Urinary bladder (tissue), 4 donors: Measurements from ENCODE around the gene CCDC197. TPM values are rescaled to one million over a fixed set of nuclear protein-coding genes. Genes with fewer than 3 reads are reported as not detected.

Source experiments
- DNase-seq: peaks from one replicate; pipeline ENCODE4 v3.0.0-alpha.2; 2015; ENCODE audit errors: extremely low spot score
- H3K27ac ChIP-seq: one replicate; pipeline ENCODE4 v1.5.1; 2013; ENCODE audit warnings: low read depth, mild to moderate bottlenecking, moderate library complexity
- H3K36me3 ChIP-seq: one replicate; pipeline ENCODE4 v1.6.1; 2013; ENCODE audit warnings: mild to moderate bottlenecking, moderate library complexity; ENCODE audit not compliant: insufficient read depth
- H3K4me1 ChIP-seq: one replicate; pipeline ENCODE4 v1.6.1; 2013; ENCODE audit warnings: mild to moderate bottlenecking, moderate library complexity; ENCODE audit not compliant: insufficient read depth
- H3K4me3 ChIP-seq: one replicate; pipeline ENCODE4 v1.5.1; 2013; ENCODE audit warnings: low read depth, low read length
- WGBS: extraction: QIAGEN DNeasy Blood & Tissue Kit; methylation state at CpG from one replicate; pipeline ENCODE4 v1.1.7; 2013; 5-methylcytosine and 5-hydroxymethylcytosine counted together
- polyA plus RNA-seq: library from polyadenylated mRNA; stranded (reverse); fragments of 200-250 nt; gene quantifications from one replicate; pipeline ENCODE4 v1.2.3, GENCODE V29; 2013
- total RNA-seq: library from RNA; depleted of rRNA; stranded (reverse); fragments of >200 nt; gene quantifications from one replicate; pipeline ENCODE4 v1.2.3, GENCODE V29; 2014
- donor health status: healthy with polysubstance abuse.
- donor health status: healthy.

The CCDC197 gene
- total and polyA plus RNA-seq, 2 donors, result not detected

DNA sequence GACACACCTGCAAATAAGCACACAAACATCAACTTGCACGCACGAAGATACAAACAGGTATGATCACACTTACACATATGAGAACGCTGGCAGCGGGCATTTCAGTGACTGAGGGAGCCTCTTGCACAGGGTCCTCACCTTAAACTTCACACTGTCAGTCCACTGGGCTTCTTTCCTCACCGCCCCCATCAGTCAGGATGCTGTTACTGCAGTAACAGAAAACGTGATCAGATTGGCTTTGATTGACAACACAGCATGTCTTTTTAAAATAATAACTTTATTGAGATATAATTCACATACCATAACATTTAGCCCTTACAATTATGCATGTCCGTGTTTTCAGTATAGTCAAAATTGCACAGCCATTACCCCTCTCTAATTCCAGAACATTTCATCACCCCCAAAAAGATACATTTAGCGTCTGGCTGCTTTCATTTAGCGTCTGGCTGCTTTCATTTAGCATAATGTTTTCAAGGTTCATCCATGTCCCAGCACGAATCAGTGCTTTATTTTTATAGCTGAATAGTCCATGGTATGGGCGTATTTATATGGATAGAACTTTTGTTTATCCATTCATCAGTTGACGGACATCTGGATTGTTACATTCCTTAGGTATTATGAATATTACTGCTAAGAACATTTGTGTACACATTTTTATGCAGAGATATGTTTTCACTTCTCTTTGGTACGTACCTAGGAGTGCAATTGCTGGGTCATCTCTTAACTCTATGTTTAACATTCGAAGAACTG lies 8.4 kb downstream of the CCDC197 start:
- Histone ChIP-seq H3K4me1 (no peaks in the 10 kb centered on the region), H3K36me3 (no peaks in the 10 kb centered on the region), H3K4me3 (no peak overlapping the region), H3K27ac (no peak overlapping the region)
- DNase-seq, result no peak
- WGBS, result 47% methylated on average over 14 of the region's 14 CpGs

DNA sequence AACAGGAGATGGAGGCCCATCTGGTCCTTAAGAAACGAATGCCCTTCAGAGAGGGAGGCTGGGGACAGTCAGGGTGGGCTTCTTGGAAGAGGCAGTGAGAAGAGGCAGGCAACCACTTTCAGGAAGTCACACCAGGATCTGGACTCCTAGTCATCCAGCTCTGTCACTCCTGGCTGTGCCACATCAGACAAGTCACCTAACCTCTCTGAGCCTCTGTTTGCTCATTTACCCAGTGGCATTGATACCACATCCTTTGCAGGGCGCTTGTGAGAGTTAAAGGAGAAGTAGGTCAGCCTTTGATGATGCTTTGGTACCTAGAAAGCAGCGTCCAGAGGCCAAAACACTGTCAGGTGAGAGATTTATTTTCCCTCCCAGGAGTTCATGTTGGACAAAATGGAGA lies 11.1 kb downstream of the CCDC197 start:
- 76% methylated on average over 3 of the region's 3 CpGs for WGBS
- no peak for DNase-seq

DNA sequence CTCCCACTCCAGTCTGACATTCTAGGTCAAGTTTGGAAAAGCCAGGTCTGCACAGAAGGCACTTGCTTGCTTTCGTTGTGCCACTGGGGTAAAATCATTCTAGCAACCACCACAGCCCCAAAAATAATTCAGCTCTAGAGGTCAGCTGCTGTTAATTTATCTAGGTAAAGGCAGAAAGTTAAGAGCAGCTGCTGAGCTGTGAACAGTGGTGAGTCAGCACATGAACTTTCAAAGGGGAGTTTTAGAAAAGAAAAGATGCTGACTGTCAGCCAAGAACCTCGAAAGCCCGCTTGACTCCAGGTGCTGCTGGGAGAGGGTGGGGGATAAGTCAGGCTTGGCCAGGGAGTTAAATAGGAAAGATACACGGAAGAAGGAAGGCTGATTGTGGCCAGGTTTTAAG lies 12.7 kb downstream of the CCDC197 start:
- H3K4me1 ChIP-seq, result no peaks in the 10 kb centered on the region
- no peaks in the 10 kb centered on the region for H3K36me3 ChIP-seq
- H3K27ac ChIP-seq, result no peak overlapping the region
- no peak for DNase-seq
- WGBS, result 28% methylated on average over 4 of the region's 4 CpGs
- no peak overlapping the region for H3K4me3 ChIP-seq

More for the DNA sequence above, 11.1 kb downstream of the CCDC197 start:
- H3K4me3 ChIP-seq, result no peak overlapping the region
- H3K27ac ChIP-seq, result no peak overlapping the region
- H3K36me3 ChIP-seq, result no peaks in the 10 kb centered on the region
- H3K4me1 ChIP-seq, result no peaks in the 10 kb centered on the region

DNA sequence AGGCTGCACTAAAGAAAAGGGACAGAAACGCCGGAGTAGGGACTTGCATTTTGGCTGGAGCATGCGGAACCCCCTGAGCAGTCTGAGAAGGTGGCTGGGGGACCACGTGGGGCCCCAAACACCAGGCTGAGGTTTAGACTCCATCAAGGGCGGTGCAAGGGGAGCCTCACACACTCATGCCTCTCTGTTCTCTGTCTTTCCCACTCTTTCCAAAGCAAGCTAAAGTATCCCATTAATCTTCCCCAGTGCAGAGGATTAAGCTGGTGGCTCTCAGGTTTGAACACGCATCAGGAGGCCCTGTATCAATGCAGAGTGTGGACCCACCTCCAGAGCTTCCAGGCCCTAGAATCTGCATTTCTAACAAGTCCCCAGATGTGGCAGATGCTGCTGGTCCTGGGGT lies 13.5 kb downstream of the CCDC197 start:
- no peak for DNase-seq
- WGBS, result 94% methylated on average over 6 of the region's 6 CpGs
- Histone ChIP-seq H3K36me3 (no peaks in the 10 kb centered on the region), H3K4me1 (no peaks in the 10 kb centered on the region), H3K27ac (no peak overlapping the region), H3K4me3 (no peak overlapping the region)

DNA sequence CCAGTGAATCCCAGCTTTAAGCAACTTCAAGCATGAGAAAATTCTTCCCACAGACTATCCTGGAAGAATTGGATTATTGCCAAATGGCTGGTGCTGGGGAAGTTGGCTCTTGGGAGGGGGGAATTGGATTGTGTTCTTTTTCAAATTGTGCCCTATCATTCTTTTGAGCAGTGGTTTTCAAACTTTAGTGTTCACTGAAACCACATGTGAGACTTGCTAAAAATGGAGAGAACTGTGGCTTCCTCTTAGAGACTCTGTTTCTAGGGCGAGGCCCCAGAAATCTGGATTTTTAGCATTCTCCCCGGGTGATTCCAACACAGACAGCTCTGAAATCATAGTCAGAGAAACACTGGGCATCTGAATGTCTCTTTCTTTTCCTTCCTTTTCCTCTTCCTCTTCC lies 14.7 kb downstream of the CCDC197 start:
- Histone ChIP-seq H3K36me3 (no peaks in the 10 kb centered on the region), H3K4me1 (no peaks in the 10 kb centered on the region), H3K27ac (no peak overlapping the region), H3K4me3 (no peak overlapping the region)
- DNase-seq, result no peak
- 54% methylated on average over 2 of the region's 2 CpGs for WGBS

DNA sequence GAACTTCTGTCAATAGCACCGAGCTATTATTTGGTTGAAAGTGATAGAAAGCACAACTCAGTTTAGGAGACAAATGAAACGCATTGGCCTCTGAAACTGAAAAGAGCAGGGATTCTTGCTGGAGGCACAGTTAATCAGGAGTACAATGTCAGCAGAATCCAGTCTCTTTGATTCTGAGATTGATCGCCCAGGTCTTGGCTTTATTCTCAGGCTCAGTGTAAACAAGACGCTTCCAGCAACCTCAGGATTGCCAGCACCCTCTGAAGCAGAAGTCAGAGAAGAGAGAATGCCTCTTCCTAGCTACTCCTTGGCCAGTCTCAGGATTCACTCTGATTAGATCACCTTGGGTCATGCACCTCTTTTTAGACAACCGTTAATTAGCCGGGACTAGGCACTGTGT lies 17.3 kb downstream of the CCDC197 start:
- H3K4me3 ChIP-seq, result no peak overlapping the region
- no peaks in the 10 kb centered on the region for H3K36me3 ChIP-seq
- H3K27ac ChIP-seq, result no peak overlapping the region
- WGBS, result 70% methylated on average over 6 of the region's 6 CpGs
- no peaks in the 10 kb centered on the region for H3K4me1 ChIP-seq
- no peak for DNase-seq

DNA sequence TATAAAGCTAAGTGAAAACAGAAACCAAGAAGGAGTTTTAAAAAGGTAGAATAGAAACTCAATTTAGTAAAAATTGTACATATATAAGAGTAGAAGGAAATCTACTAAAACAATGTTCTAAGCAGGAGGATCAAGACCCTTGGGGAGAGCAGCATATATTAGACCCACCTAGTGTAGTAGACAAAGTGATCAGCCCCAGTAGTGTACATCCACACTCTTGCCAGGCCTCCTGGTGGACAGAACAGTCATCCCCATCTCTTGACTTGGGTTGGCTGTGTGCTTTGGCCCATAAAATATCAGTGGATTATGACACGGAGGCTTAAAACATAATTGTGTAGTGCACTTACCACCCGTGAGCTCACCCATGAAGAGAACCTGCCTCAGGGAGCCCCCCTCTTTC lies 18.1 kb downstream of the CCDC197 start:
- Histone ChIP-seq H3K27ac (no peak overlapping the region), H3K36me3 (no peaks in the 10 kb centered on the region), H3K4me3 (no peak overlapping the region), H3K4me1 (no peaks in the 10 kb centered on the region)
- 83% methylated on average over 2 of the region's 2 CpGs for WGBS
- DNase-seq, result no peak

DNA sequence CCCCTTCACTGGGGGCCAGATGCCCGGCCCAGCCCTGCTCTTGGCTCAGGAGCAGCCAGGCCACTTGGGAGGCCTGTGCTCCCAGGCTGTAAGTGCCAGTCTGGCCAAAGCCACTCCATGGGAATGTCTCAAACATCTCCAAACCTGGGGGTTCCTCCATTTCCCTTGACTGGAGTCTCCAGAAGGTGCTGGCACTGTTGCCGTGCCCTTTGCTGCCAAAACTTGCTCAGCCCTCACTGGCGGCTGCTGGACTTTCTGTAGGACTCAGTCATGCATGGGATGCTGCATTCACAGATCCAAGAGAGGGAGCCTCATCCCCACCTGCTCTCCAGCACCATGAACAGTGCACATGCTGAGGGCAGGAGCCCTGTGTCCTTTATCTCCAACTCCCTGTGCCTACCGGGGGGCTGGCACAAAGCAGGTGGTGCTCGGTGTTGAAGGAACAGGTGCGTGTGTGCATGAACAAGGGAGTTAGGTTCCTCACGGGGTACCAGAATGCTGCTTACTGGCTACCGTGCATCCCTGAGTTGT lies 19.4 kb downstream of the CCDC197 start:
- no peaks in the 10 kb centered on the region for H3K36me3 ChIP-seq
- WGBS, result 73% methylated on average over 8 of the region's 8 CpGs
- DNase-seq, result no peak
- no peak overlapping the region for H3K4me3 ChIP-seq
- H3K4me1 ChIP-seq, result no peaks in the 10 kb centered on the region
- no peak overlapping the region for H3K27ac ChIP-seq

DNA sequence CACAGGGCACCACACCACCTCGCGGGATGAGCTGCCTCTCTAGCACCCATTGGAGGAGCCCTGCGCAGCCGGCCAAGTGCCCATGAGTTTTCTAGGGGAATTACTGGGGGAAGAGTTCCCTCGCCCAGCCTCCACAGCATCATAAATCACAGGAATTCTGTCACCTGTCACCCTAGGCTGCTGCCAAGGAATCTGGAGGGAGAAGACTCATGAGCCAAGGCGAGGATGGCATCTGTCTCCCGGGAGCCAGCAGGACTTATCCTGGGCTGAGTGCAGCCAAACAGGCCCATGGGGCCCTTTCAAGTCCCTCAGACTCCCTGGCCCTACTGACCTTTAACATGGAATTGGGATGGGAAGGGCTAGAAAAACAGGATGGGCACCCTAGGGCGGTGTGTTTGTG lies 21.2 kb downstream of the CCDC197 start:
- no peak overlapping the region for H3K27ac ChIP-seq
- 64% methylated on average over 8 of the region's 8 CpGs for WGBS
- no peaks in the 10 kb centered on the region for H3K36me3 ChIP-seq
- DNase-seq, result no peak
- H3K4me1 ChIP-seq, result no peaks in the 10 kb centered on the region
- no peak overlapping the region for H3K4me3 ChIP-seq

DNA sequence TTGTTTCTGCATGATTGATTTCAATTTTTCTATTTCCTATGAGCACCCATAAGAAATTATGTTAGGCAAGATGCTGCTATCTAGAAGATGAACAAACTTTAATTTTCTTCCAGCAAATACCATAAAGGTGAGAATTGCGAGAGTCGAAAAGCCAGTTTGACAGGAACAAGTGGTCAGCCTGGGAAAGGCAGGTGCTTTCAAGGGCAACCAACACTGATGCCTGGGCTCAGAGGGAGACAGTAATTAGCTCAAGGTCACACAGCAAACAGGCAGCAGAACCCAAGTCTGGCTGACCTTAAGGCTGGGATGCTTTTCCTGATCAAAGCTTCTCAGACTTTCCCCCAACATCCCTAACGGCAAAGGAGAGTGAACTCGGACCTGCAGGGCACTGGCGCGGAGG lies 22.2 kb downstream of the CCDC197 start:
- H3K4me1 ChIP-seq, result no peaks in the 10 kb centered on the region
- H3K36me3 ChIP-seq, result no peaks in the 10 kb centered on the region
- WGBS, result 77% methylated on average over 6 of the region's 6 CpGs

DNA sequence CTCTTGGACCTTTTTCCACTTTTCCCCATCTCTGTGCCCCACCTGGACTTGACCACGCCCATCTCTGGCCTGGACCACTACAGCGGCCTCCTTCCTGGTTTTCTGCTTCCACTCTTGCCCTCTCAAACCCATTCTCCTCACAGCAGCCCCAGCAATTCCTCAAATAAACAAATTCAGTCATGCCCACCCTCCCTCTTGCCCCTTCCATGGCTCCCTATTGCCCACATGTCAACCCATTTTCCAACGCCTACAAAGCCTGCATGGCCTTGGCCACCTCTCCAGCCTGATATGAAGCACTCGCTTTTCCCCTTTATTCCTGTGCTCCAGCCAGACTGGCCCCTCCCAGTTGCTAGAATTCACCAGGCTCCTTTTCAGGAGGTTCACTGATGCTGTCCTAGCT lies 23.2 kb downstream of the CCDC197 start:
- DNase-seq, result no peak
- Histone ChIP-seq H3K36me3 (no peaks in the 10 kb centered on the region), H3K27ac (no peak overlapping the region), H3K4me1 (no peaks in the 10 kb centered on the region), H3K4me3 (no peak overlapping the region)
- WGBS, result 82% methylated on average over 4 of the region's 4 CpGs

More for the DNA sequence above, 22.2 kb downstream of the CCDC197 start:
- DNase-seq, result no peak
- Histone ChIP-seq H3K27ac (no peak overlapping the region), H3K4me3 (no peak overlapping the region)

DNA sequence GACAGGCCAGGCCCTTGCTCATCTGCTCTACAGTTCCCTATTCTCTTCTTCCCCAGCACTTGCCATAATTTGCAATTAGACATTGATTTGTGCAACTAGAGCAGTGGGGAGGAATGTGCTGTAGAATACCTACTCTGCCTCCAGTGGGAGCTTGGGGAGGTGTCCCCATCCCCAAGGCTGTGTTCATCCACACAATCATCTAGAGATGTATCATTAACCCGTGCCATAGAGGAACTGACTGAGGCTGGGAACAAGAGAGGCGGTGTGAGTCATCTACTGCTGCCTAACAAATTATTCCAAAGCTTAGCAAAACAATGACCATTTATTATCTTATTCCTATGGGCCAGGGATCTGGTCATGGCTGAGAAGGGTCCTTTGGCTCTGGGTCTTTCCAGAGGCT lies 23.9 kb downstream of the CCDC197 start:
- no peak for DNase-seq
- H3K36me3 ChIP-seq, result no peaks in the 10 kb centered on the region
- no peaks in the 10 kb centered on the region for H3K4me1 ChIP-seq
- WGBS, result 66% methylated on average over 2 of the region's 2 CpGs
- H3K4me3 ChIP-seq, result no peak overlapping the region
- no peak overlapping the region for H3K27ac ChIP-seq

DNA sequence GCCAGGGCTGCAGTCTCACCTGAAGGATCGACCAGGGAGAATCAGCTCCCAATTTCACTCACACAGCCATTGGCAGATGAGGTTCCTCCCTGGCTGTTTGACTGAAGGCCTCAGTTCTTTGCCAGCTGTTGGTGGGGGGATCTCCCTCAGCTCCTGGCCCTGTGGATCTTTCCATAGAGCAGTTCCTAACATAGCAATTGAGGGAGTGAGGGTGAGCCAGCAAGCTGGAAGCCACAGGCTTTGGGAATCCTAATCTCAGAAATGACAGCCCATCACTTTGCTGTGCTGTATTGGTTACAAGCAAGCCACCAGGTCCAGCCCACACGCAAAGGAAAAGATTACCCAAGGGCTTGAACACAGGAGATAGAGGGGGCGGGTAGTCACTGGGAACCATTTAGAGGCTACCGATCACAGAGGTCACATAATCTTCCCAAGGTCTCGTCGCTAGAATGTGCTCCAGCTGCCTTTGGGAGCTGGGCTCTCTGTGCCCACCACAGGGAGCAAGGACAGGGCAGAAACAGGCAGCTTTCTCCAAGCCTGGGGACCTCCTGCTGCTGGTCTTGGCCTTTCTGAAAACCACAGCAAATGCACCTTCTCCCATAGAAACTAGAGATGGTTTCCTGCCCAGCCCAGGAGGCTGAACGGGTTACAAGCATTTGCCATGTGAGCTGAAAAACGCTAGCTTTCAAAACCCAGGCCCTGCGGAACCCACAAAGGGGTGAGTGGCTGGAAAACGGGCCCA lies 24.5 kb downstream of the CCDC197 start:
- Histone ChIP-seq H3K4me1 (no peaks in the 10 kb centered on the region), H3K36me3 (no peaks in the 10 kb centered on the region), H3K27ac (no peak overlapping the region), H3K4me3 (no peak overlapping the region)
- DNase-seq, result no peak
- WGBS, result 68% methylated on average over 10 of the region's 10 CpGs
